ENCODE results near the gene PUS1. TPM values are rescaled to one million over a fixed set of nuclear protein-coding genes. Genes with fewer than 3 reads are reported as not detected.
"Not testable (repeated sequence)": the region's sequence is repeated elsewhere in the genome, so short reads cannot be mapped to it uniquely, and the experiment has no call there.

The PUS1 gene
- 31.5 and 52.1 TPM in 2 replicates for polyA plus RNA-seq (2014; cell fraction: cytosol; rRNA removed)
- 57.7 and 65.1 TPM in 2 replicates for polyA plus RNA-seq (2014; cell fraction: nucleus; rRNA removed)

DNA sequence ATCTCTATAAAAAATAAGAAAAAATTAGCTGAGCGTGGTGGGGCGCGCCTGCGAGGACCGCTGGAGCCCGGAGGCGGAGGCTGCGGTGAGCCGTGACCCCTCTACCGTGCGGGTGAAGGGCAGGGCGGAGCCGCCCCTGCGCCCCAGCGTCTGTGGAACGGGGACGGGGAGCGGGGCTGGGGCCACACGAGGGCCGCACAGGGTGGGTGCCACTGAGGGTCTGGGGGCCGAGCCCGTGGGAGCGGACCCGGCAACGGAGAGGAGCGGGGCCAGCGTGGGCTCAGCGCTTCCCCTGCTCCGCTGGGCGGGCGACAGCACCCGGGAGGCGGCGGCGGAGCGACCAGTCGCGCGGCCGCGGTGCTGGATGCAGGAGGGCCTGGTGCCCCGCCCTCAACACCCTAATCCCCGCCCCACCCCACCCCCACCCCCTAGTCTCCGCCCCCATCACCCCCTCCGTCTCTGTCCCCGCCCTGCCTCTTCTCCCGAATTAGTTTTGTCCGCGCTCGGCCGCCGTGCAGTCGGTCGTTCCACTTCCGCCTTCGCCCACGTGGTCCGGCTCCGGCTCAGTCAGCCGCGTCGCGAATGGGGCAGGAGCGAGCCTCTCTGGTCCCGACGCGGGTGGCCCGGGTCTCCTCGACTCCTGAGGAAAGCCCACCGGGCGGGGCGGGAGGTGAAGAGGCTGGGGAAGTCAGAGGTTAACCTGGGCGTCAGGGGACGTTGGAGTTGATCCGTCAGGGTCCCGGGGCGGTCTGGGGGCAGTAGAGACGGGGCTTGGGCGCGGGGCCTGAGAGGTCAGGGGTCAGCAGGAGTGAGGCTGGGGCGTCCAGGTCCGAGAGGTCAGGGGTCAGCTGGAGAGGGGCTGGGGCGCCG lies at the start of gene PUS1:
Gene PUS1, plus strand, starts transcription at position 566 of the 870 bp plus-strand sequence. CDS start 447 bp downstream, outside the sequence.
- DNase-seq (ENCODE audit: low spot score), result peak; percentile 96

DNA sequence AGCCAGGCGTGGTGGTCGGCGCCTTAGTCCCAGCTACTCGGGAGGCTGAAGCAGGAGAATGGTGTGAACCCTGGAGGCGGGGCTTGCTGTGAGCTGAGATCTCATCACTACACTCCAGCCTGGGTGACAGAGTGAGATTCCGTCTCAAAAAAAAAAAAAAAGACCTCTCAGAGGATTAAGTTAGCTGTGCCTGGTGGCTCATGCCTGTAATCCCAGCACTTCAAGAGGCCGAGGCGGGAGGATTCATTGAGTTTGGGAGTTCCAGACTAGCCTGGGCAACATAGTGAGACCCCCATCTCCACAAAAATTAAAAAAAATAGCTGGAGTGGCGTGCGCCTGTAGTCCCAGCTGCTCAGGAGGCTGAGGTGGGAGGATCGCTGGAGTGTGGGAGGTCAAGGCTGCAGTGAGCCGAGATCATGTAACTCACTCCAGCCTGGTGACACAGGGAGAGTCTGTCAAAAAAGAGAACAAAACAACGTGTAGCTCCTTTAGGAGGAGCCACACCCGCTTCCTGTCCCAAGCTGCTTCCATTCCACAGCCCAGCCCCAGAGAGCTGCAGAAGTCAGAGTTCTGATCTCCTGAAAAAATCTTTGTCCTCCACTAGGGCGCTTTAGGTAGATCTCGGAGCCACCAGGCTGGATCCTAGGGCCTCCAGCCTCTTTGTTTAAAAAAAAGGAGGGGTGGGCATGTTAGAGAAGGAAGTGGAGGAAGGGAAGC lies 46.1 kb upstream of the PUS1 start:
- no peak for DNase-seq (ENCODE audit: low spot score)

DNA sequence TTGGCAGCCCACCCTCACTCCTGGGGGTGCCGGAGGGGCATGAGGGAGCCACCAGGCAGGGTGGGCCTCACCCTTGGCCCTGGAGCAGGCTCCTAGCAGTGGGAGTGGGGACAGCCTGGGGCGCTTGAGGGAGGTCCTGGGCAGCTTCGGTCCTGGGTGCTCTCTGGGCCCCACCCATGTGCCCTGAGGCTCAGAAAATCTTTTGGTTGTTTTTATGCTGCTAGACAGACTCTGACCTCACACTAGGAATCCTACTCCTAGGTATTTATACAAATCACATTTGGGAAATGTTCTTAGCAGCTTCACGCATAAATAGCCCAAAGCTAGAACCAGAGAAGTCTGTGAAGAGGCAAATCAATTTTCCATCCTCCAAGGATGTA lies 45.6 kb upstream of the PUS1 start:
- no peak for DNase-seq (ENCODE audit: low spot score)

DNA sequence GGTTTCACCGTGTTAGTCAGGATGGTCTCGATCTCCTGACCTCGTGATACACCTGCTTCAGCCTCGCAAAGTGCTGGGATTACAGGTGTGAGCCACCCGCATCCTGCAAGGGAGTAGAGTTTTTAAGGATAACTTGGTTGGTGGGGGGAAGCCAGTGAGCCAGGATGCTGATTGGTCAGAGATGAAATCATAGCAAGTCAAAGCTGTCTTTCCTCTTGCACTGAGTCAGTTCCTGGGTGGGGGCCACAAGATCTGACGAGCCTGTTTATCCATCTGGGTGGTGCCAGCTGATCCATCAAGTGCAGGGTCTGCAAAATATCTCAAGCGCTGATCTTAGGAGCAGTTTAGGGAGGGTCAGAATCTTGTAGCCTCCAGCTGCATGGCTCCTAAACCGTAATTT lies 44.0 kb upstream of the PUS1 start:
- not testable (repeated sequence) for DNase-seq (ENCODE audit: low spot score)

DNA sequence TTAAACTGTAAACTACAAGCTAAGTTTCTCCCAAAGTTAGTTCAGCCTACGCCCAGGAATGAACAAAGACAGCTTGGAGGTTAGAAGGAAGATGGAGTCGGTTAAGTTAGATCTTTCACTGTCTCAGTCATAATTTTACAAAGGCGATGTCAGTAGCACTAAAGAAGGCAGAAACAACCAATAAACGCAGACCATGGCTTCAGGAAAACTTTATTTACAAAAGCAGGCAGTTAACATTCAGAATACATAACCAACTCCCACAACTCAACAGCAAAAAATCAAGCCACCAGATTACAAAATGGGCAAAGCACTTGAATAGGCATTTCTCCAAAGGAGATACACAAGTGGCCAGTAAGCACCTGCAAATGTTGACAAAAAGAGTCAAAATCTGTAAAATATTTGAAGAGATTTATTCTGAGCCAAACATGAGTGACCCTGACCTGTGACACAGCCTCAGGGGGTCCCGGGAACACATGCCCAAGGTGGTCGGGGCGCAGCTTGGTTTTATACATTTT lies 43.5 kb upstream of the PUS1 start:
- DNase-seq (ENCODE audit: low spot score), result no peak

DNA sequence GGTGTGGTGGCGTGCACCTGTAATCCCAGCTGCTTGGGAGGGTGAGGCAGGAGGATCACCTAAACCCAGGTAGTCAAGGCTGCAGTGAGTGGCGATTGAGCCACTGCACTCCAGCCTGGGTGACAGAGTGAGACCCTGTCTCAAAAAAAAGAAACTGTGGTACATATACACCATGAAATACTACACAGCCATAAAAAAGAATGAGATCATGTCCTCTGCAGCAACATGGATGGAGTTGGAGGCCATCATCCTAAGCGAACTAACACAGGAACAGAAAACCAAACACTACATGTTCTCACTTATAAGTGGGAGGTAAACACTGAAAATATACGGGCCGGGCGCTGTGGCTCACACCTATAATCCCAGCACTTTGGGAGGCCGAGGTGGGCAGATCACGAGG lies 37.4 kb upstream of the PUS1 start:
- DNase-seq (ENCODE audit: low spot score), result not testable (repeated sequence)

DNA sequence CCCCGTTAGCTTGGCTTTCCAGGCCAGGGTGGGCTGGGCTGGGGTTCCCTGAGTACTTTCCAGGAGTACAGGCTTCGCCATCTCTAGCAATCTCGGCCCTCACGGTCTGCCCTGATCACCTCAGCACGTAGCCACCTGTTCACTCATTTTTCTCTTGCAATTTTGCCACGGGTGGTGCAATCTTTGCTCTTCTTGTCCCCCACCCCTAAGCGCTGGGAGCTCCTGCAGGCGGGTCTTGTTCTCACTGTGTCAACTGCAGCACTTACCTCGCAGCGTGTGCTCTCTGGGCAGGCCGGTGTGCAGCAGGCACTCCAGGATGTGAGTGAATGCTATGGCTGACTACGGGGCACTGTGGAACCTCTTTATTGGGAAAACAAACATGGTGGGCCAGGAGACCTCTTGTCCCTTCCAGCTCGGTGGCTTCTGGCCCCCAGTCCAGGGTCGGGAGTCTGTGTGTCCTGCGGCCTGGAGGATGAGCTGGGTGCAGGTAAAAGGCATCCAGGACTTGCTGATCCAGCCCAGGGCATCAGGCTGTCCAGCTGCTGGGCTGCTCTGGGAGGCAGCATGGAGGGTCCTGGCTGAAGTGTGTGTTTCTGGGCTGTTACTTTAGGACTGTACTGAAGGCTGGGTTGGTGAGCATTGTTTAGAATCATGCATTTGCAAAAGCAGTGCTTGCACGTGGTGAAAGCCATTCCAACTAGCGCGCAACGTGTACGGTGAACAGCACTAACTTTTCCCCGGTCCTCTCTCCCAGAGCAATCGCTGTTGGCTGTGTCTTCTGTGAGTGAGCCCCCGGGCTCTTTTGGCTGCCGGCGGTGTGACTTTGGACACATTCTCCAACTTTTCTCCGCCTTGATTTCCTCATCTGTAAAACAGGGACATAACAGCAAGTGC lies 36.1 kb upstream of the PUS1 start:
- peak; percentile 35 for DNase-seq (ENCODE audit: low spot score)

DNA sequence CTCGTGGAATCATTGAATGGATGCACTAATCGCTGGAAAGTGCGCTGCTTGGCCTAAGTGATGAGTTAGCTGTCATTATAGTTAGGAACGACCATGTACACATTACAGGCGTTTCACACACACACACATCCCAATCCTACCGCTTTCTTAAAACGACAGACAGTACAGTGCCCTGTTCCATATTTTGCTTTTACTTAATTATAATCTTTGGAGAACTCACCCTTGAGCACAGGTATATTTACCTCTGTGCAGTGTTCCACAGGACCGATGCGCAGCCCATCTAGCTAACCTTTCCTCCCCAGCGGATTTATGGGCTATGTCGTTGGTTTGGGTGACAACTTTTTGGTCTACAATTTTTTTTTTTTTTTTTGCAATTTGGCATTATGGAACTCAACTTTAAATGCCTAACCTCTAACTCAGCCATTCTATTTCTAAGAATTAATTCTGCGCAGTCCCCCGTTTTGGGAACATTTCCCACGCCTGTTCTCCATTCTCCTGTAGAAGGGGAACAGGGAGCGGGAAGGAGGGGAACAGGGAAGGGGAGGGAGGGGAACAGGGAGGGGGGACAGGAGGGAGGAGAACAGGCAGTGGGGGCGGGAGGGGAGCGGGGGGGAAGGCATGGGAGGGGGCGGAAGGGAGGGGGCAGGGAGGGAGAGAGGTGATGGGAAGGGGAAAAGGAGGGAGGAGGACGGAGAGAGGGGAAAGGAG lies 35.3 kb upstream of the PUS1 start:
- peak; percentile 31 for DNase-seq (ENCODE audit: low spot score)

DNA sequence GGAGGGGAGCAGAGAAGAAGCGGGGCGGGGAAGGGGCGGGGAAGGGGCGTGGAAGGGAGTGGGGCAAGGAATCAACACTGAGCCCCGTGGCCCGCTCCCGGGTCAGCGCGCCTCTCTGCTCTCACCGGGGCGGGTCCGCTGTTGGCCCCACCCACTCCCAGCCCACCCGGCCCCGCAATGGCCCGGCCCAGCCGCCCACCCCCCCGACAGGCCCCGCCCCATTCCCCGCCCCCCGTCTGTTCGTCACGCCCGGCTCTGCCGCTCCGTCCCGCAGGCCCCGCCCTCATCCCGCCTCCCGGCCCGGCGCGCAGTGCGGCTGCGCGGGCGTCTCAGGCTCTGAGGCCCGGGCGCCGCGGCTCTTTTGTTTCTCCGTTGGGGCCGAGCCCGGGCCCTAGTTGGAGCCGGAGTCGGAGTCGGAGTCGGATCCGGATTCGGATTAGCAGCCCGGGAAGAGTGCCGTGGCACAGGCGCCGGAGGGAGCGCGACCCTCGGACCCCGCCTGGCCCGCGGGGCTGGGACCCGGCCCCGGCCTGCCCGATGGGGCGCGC lies 34.7 kb upstream of the PUS1 start, which contains the start of gene ULK1:
Gene ULK1, plus strand, starts transcription at position 310 of the 548 bp plus-strand sequence. CDS start 380 bp downstream, outside the sequence.
- peak; percentile 90 for DNase-seq (ENCODE audit: low spot score)

DNA sequence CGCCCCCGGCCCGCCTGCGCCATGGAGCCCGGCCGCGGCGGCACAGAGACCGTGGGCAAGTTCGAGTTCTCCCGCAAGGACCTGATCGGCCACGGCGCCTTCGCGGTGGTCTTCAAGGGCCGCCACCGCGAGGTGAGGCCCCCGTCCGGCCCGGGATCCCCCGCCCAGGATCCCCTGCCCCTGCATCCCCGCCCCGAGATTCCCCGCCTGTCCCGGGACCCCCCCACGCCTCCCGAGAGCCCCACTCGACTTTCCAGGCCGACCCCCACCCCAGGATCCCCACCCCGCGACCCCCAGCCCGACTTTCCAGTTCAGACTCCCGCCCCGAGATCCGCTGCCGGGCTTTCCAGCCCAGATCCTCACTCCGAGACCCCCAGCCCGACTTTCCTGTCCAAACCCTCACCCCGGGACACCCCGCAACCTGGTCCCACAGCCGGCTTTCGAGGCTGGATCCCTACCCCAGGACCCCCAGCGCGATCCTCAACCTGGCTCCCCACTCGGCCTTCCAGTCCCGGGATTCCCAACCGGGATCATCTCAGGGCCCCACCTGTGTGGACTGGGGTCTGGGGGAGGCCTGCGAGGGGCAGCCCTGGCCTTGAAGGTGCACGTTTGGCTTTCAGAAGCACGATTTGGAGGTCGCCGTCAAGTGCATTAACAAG lies 34.0 kb upstream of the PUS1 start:
- no peak for DNase-seq (ENCODE audit: low spot score)

DNA sequence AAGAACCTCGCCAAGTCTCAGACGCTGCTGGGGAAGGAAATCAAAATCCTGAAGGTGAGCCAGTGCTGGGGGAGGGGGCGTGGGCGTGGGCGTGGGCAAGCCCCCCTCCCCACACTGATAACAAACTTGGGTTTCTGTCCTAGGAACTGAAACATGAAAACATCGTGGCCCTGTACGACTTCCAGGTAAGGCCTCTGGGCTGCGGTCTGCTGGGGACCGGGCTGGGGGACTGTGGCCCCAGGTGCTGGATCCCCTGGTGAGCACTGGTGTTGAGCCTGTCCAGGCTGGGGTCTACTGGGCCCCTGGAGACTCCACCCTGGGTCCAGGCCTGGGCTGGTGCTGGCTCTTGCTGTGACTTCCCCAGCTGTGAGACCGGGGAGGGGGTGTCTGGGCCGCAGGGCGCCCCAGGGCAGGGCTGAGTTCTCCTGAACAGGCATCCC lies 33.4 kb upstream of the PUS1 start:
- DNase-seq (ENCODE audit: low spot score), result no peak

DNA sequence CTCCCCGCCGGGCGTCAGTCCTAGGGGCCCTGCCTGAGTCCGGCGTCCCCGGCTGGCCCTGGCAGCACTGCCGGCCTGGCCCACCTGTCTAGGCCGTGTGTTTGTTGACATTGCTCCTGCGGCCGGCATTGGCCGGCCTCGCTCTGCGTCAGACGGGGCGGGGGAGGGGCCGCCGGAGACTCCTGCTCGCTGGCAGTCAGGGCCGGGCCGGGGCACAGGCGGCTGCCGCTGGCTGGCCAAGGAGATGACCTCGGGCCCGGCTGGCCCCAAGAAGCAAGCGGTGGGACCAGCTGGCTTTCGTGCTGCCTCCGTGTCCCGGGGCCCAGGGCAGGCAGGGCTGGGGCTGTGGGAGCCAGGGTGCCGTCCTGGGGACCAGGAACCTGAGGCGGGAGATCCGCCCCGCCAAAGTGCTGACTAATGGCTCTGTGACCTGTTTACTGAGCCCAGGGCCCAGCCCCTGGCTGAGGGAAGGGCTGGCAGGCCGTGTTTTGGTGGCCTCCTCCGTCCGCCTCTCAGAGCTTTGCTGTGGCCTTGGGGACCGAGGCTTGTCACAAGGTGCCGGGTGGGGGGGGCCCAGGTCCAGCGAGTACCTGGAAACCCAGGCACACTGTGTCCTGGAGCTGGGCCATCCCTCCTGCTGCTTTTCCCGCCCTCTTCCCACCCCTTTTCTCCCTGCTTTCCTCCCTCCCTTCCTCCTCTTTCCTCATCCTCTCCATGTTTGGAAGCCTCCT lies 32.8 kb upstream of the PUS1 start:
- DNase-seq (ENCODE audit: low spot score), result peak; percentile 78

DNA sequence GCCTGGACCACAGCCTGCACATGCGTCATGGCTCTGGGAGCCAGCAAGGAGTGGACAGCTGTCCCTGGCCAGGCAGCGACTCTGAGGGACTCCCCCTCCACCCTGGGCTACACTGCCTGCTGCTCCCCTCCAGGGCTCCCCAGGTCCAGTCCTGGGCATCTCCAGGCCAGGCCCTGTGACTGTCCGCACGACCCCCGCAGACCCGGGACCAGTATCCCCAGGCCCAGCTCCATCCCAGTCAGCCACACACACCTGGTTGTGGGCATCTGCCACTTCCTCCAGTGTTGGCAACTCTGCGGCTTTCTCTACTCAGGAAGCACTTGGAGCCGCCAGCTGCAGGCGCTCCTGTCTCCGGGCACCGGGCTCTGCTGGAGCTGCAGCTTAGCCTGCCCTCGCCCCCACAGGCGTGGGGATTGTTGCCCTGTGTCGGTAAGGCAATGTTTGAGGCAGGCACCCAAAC lies 32.2 kb upstream of the PUS1 start:
- no peak for DNase-seq (ENCODE audit: low spot score)

DNA sequence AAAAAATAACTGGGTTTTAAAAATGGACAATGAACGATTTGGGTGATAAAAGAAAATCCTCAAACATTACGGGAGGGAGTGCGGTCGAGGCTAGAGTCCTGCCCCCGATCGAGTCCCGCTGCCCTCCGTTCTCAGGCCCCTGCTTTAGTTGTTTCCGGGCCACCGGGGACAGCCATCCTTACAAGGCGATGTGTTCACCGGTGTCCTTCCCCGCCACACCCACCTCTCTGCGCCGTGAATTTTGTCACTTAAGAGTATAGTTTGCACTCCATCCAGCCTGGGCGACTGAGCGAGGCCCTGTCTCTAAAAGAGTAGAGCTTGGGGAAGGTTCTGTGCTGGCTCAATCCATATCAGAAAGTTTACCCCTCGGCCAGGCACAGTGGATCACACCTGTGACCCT lies 31.8 kb upstream of the PUS1 start:
- no peak for DNase-seq (ENCODE audit: low spot score)

DNA sequence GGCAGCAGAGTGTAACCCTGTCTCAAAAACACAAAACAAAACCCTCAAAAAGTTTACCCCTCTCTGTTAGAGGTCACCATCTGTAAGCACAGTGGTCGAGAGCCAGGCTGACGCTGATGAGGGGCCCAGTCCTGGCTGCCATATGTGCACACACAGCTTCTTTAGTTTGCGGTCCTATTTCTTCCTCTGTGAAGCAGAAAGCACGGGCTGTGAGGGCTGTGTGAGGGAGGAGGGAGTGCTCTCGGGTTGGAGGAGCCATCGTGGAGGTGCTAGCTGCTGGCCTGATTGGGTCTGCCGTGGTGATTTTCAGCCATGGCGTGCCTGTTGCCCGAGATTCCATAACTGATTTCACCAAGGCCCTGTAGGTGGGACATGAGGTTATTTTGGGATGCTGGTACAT lies 31.2 kb upstream of the PUS1 start:
- DNase-seq (ENCODE audit: low spot score), result no peak

DNA sequence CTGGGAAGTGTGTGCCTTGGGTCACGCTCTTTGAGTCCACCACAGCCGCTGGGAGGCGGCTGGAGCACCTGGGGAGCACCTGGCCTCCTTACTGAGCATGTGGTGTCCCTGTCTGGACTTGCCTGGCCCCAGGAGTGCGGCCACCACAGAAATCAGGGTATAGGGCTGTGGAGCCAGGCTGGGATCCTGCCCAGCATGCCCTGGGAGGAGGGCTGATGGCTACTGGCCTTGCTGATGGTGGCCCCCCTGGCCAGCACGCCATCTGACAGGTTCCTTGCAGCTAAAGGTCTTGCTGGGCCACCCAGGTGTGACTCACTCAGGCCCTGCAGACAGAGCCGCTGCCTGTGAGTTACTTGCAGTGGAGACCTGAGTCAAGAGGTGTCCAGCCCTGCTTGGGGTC lies 28.7 kb upstream of the PUS1 start:
- no peak for DNase-seq (ENCODE audit: low spot score)

DNA sequence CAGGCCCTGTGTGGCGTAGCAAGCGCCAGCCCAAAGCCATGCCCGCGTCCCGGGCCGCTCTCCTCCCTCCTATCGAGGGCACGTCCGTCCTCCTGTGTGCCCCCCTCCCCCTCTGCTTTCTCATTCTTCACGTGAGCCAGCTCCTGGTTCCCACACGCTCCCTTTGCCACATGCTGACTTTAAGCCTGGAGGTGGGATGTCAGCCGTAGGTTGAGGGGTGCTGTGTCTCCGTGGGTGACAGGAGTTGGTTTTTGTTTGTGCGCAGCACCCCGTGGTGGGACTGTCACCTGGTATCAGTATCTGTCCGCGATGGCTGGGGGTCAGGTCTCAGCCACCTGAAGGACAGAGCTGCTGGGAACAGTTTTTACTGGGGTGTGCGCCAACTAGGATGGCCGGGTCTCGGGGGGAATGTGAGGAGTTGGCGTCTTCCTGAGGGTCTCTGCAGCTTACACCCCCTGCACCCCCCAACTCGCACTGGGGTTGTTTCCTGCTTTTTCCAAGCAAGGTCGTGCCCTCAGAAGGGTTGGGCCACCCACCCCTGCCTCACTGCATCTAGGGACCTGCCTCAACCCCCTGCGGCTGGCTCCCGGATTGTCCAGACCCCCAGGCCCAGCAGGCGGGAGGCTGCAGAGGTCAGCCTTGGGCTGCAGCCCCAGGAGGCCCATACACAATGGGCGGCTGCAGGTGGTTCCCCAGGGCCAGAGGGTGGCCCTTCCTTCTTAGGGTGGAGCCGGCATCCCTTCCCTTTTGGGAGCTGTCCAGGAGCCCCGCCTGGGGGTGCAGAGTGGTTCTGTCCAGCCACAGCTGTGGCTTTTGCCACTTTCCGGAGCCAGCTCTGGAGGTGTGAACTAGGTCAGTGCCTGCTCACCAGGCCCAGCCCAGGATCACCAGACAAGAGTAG lies 27.4 kb upstream of the PUS1 start:
- no peak for DNase-seq (ENCODE audit: low spot score)

Data from SK-N-DZ (cell line).